ENCODE data around the gene MTHFS. TPM values are rescaled to one million over a fixed set of nuclear protein-coding genes. Genes with fewer than 3 reads are reported as not detected.

Gene MTHFS
- total and polyA plus RNA-seq, 2 donors (not counting 3 experiments of a cell fraction or from before 2014, with no cell fraction given): 9.3 to 15.7 TPM

- dilution Hi-C loops (cut with MboI; ENCODE audit: extremely low pct_ligation_motif_present, low sequenced_read_pairs): no loop called here
Observed at GRCh38 chr15:79942741-79943481, 46.1 kb upstream of the MTHFS start.

More at GRCh38 chr15:79942741-79943481, 46.1 kb upstream of the MTHFS start:
- intact Hi-C loops (cut with micrococcal nuclease): loop anchor here (5.0 kb wide), 1 partner anchor 436 kb away; no protein-coding TSS in a partner anchor
- H3K9me3 ChIP-seq (replicated peaks; ENCODE audit: control insufficient read depth, insufficient read depth, low read length): no peaks in the 10 kb centered on the region
- no peak overlapping the region for H3K4me3 ChIP-seq (replicated peaks in 1 of 3; ENCODE audit: insufficient read depth in 1 of 3, low read depth in 1 of 3, low read length in 3 of 3)
- TF ChIP-seq GATA2 (IDR thresholded peaks at IDR 0.05; ENCODE audit: insufficient read depth, insufficient read length, low read depth, low read length) (no peak), EZH2 (IDR thresholded peaks at IDR 0.05; ENCODE audit: borderline replicate concordance, low read depth, low read length, severe bottlenecking) (no peak), POLR2AphosphoS5 (IDR thresholded peaks at IDR 0.05; ENCODE audit: insufficient read depth, low read depth, low read length) (no peak), JUN (IDR thresholded peaks at IDR 0.05; ENCODE audit: borderline replicate concordance, insufficient read depth, insufficient read length, low read depth) (no peak), POLR2A (IDR thresholded peaks at IDR 0.05; ENCODE audit: low read depth, low read length) (no peak), FOS (IDR thresholded peaks at IDR 0.05; ENCODE audit: borderline replicate concordance, insufficient read depth, low read length) (no peak), MYC (IDR thresholded peaks at IDR 0.05; ENCODE audit: low read depth, low read length) (no peak), CTCF (IDR thresholded peaks at IDR 0.05; ENCODE audit: extremely low read depth in 1 of 2, insufficient read depth in 1 of 2, low read depth in 1 of 2, low read length in 2 of 2) (no peak)
- TF ChIP-seq, protein P1, sequence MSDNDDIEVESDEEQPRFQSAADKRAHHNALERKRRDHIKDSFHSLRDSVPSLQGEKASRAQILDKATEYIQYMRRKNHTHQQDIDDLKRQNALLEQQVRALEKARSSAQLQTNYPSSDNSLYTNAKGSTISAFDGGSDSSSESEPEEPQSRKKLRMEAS (IDR thresholded peaks at IDR 0.05; ENCODE audit: insufficient read depth, insufficient read length): no peak
- H3K4me2 ChIP-seq (ENCODE audit: insufficient read depth, low read length): no peak overlapping the region
- H3K9me1 ChIP-seq (replicated peaks; ENCODE audit: control insufficient read depth, extremely low read depth, insufficient read depth, low read length): no peaks in the 10 kb centered on the region
- BruUV-seq (replicated peaks): no TSS peak
- no peaks in the 10 kb centered on the region for H3K79me2 ChIP-seq (ENCODE audit: control insufficient read depth, insufficient read depth, low read length)
- POLR2A ChIA-PET: no interaction called here
- H3K4me1 ChIP-seq (ENCODE audit: control insufficient read depth, extremely low read depth, insufficient read depth, low read length): no peaks in the 10 kb centered on the region
- no peaks in the 10 kb centered on the region for H3K36me3 ChIP-seq (ENCODE audit: control insufficient read depth in 2 of 2, extremely low read depth in 1 of 2, insufficient read depth in 2 of 2, low read length in 2 of 2)
- DNase-seq (ENCODE audit: low read depth, low spot score): no peak
- no peak overlapping the region for H2AFZ ChIP-seq (ENCODE audit: low read depth, low read length)
- no peak overlapping the region for H3K9ac ChIP-seq (replicated peaks; ENCODE audit: extremely low read depth, insufficient read depth, low read length)
- no peak for FAIRE-seq
- no peak overlapping the region for H3K27ac ChIP-seq (ENCODE audit: insufficient read depth, low read depth, low read length)
- H3K27me3 ChIP-seq (ENCODE audit: control insufficient read depth in 2 of 2, insufficient read depth in 2 of 2, low read length in 2 of 2): peaks cover 3% of the 10 kb centered on the region in 2 experiments
- no peaks in the 10 kb centered on the region for H4K20me1 ChIP-seq (replicated peaks; ENCODE audit: control insufficient read depth, extremely low read depth, insufficient read depth, low read length)
- CTCF ChIA-PET: no interaction called here

Measured in endothelial cell of umbilical vein (primary cell).